NOMO-1 (cell line): ENCODE measurements around the gene CACNA1I.

Experiments
- DNase-seq, 2 experiments: peaks; one replicate each; lab custom pipeline; 2025; ENCODE audit not compliant: unreplicated experiment in 2 of 2; lab: John Stamatoyannopoulos, UW

The CACNA1I gene

DNA sequence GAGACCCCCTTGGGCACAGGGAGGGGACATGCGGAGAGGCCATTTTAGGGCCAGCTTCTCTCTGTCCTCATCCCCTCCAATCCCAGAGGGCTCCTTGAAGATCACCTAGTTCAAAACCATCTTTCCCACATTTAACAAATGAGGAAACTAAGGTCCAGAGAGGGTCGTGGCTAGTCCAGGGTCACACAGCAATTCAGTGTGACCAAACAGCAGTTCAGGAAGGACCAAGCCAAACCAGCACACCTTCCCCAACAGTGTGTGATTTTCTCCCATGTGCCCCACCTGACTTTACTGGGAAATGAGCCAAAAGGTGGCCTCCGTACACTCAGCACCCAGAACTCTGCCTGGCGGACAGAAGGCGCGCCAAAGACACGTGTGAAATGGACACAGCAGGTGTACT lies 51.3 kb downstream of the CACNA1I start:
- DNase-seq: no peak

DNA sequence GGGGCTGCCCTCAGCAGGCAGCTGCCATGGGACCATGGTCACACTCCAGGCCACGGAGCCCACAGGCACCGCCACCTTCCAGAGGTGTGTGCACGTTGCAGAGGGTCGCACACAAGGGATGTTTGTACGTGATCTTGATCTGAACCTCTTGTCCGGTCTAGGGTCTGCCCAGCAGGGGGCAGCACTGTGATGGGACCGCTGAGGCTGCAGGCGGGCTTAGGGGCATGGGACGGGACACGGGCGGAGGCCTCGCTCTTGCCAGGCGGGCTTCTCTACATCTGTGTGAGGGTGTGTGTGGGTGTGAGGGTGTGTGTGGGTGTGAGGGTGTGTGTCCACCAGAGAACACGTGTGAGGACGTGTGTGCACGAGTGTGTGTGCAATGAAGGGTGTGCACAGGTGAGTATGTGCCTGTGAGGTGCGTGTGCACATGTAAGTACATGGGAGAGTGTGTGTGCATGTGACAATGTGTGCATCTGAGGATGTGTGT lies 52.4 kb downstream of the CACNA1I start:
- DNase-seq: peak; percentile 28 to 53

DNA sequence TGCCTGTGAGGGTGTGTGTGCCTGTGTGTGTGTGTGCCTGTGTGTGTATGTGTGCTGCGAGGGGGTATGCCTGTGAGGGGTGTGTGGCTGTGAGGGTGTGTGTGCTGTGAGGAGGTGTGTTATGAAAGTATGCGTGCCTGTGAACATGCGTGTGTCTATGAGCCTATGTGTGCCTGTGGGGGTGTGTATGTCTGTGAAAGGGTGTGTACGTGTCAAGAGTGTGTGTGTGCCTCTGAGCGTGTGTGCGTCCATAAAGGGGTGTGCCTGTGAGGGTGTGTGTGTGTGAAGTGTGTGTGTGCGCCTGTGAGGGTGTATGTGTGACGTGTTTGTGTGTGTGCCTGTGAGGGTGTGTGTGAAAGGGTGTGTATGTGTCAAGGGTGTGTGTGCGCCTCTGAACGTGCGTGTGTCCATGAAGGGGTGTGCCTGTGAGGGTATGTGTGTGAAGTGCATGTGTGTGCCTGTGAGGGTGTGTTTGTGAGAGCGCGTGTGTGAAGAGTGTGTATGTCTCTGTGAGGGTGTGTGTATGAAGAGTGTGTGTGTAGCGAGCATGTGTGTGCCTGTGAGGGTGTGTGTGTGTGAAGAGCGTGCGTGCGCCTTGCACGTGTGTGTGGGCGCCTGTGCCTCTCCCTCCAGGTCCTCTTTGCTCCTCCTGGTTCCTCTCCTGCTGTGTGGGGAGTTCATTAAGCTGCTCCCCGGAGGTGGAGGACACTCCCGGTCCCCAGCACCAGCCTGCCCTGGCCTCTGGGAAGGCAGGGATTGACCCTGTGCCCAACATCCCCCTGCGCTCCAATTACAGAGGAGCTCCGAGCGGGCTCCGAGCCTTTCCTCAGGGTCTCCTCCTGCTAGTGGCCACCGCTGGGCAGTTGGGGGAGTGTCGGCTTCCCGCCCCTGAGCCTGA lies 53.3 kb downstream of the CACNA1I start:
- no peak for DNase-seq

DNA sequence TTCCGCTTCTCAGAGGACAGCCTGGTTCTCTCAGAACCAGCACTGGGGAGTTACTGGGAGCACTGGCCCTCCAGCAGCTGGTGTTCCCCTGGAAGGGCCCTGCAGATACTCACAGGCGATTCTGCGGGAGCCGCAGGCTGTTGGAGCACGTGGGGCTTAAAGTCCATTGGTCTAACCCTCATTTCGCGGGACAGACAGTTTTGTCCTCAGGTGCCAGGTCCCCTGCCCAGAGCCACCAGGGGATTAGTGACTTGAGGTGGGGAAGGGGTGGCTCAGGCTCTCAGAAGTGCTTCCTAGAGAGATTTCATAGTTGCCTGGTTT lies 53.9 kb downstream of the CACNA1I start:
- DNase-seq: no peak

DNA sequence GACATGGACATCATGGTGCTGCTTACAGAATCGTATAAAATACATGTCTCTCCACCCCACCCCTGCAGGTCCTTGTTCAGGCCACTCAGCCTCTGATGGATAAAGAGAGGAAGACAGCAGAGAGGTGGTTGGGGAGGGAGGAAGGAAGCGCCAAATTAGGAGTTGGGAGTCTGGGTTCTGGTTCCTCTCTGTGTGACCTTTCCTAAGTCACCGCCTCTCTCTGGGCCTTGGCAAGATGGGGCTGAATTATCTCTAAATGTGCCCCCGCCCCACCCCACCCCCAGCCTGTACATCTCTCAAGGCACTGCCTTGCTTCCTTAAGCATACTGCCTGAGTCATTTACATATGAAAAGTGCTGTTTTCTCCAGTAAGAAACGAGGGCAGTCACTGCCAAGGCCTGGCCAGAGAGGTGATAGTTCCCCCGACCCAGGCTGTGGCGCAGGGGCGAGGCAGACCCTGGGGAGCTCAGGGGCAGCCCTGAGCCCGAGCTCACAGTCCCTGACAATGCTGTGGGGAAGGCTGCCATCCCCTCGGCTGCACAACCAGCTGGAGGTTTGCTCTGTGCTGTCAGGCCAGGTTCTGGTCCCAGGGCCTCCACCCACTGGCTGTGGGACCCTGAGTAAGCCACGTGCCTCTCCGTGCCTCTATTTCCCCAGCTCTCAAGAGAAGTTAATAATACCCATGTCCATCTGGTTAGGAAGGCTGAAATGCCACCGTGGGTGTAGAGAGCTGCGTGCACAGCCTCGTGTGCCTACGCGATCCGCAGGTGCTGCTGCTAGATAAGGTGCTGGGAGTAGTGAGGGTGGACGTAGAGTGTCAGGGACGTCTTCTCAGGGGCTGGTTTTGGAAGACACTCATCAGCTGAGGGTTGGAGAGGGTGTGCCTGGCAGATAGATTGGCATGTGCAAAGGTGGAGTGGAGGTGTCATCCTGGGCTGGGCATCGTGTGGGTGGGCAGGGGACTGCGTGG lies 55.3 kb downstream of the CACNA1I start:
- DNase-seq: no peak

DNA sequence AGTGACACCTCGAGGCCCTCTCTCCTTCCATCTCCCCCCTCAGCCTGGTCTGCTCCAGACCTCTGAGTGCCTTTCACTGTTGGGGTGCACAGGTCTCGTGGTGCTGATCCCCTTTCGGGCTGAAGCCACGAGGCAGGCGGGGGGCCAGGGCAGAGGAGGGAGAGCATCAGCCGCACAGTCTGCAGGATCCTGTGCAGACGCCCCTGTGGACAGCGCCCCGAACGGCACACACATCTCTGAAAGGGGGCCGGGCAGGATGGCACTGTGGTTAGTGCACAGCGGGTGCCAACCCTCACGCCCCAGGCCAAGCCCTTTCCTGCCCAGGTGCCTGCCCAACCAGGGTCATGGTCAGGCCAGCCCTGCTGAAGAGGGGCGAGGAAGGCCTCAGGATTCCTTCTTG lies 56.7 kb downstream of the CACNA1I start:
- DNase-seq: no peak

DNA sequence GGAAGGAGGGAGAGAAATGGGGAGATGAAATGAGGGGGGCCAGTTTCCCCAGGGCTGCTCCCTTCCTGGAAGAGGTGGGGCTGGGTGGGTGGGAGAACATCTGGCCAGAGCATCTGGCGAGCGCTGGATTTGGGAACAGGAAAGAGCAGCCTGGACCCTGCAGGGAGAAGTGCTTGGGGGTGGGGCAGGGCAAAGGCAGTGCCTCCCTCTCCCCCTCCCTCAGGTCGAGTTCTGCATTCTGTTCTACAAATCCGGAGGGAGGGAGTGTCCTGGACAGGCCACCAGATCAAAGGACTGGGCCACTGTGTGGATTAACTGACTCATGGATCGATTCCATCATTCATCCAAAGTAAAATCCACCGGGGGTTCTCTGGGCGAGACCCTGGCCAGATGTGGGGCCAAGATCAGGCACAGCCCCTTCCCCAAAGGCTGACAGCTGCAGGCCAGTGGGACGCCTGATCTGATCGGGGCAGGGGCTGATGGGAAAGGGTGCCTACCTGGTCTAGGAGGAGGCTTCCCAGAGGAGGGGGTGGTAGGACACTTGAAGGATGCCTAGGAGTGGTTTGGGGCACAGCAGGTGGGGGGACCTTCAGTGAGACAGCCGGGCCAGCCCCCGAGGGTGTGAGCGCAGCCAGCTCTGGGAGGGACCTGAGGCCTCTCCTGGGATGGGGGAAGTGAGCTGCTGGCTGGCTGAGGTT lies 57.5 kb downstream of the CACNA1I start:
- no peak for DNase-seq

DNA sequence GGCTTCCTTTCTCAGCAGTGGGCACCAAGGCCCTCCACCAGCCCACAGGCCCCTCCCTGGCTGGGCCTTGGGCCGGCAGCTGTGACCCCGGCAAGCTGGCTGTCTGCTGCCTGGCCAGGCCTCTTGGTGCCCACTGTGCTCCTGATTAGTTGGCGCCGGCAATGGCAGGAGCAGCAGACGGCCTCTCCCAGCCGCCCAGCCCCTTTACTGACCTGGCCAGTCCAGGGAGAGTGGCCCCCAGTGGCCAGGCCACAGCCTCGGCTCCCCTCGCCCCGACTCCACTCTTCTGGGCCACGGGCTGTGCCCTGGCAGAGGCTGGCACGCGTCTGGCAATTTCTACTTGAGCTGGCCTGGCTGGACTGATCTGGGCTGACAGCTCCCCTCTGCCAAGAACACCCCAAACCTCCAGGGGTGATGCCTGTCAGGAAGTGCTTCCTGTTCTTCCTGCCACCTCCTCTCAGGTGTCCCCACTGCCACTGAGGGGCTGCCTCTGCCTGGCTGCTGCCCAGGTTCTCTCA lies 58.1 kb downstream of the CACNA1I start:
- no peak for DNase-seq

DNA sequence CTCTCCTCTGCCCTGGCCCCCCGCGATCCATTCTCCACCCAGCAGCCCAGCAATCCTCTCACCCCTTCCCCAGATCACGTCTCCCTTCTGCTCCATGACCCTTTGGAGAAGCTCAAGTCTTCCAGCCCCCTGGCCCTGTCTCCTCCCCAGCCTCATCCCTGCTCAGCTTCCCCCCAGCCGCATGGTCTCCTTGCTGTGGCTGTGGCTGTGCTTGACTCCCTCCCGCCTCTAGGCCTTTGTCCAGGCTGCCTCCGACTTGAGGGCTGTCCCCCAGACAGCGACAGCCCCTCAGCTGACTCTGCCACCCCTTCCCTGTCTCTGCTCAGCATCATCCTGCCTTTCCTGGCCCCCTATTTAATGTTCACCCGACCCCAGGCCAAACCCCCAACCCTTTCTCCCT lies 59.3 kb downstream of the CACNA1I start:
- DNase-seq: no peak

DNA sequence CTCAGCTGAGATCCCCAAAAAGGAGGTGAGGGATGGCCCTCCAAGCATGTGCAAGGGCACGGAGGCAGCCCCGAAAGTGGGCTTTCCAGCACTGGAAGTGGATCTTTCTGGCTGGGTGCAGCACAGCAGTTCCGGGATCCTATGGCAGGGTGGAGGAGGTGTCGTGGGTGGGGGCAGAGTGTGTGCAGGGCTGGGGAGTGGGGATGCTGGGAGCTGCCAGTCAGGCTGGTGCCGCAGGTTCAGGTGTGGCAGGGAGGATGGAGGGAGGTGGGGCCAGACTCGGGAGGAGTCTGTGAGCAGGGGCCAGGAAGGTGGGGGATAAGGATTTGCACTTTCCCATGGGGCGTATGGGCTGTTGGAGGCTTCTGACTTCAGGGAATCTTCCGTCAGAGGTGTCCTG lies 60.2 kb downstream of the CACNA1I start:
- no peak for DNase-seq

DNA sequence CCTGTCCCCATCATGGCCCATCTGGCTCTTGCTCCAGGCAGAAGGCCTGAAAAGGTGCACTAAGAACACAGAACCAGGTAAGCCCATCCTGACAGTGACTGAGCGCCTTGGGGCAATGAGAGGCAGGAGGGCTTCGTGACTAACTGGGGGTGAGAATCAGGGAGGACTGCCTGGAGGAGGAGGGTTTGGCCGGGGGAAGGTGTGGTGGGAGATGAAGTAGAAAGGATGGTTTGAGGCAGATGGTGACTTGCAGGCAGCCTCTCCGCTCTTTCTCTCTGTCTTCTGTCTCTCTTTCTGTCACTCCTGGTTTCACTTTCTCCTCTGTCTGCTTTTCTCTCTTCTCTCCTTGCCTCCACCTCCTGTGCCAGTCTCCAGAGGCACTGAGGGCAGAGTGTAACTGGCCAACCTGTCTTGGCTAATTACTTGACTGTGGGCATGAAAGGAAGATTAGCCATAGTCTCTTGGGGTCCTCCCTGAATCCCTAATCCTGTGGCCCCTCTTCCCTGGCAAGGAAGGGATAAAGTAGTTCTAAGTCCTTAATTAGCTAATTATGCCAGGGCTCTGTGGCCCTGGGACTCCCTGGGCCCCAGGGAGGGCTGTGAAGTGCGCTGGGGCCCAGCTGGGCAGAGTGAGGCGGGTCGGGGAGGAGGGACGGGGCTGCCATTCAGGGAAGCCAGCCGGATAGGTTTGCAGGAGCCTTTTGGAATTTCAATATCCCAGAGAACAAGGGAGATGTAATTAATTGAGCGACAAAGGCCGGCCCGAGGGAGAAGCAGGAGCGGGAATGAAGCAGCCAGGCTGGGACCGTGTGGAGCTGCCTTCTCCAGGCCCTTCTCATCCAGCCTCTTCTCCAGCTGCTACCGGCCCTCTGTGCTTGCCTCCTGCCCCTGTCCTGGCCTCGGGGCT lies 61.1 kb downstream of the CACNA1I start:
- no peak for DNase-seq

DNA sequence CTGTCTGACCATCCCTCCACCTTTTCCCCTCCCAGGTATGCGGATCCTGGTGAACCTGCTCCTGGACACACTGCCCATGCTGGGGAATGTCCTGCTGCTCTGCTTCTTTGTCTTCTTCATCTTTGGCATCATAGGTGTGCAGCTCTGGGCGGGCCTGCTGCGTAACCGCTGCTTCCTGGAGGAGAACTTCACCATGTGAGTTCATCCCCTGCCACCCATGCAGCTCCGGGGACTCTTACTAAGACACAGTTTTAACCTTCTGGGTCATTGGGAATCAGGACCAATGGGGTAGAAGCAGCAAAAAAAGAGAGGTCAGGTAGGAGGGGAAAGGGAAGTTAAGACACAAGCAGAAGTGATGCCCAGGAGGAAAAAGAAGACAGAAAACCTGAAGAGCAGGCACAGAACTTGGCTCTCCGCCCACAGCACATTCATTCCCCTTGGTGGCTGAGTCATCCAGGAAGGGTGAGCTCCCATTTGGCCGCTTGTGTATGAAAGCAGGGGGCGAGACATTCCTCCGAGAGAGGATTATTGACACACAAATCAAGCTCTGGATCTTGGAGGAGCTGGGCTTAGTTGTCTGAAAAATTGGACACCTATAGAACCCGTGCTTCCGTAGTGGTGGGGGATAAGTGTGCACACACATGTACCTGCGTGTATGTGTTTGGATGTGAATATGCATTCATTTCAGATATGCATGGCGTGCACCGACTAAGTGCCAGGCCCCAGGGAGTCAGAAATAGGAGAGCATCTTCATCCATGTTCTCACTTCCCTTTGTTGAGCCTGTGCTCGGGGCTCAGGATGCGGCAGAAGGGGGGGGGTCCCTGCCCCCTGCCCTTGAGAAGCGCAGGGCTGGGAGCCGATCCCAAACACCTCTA lies 64.2 kb downstream of the CACNA1I start:
- no peak for DNase-seq

DNA sequence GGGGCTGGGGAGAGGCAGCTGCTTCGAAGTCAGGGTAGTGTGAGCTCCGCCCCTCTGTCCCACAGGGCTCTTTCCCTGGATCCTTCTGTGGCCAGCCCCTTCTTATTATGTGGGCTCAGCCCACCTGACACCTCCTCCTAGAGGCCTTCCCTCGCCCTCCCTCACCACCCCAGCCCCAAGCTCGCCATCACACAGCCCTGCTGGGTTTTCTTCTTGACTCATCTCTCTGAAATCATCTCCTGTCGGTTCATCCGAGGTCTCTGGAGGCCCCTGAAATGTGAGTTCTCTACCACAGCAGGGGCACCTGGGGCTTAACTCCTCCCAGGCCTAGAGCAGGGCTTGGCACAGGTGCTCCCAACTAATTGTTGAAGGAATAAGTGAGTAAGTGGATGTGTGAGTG lies 65.2 kb downstream of the CACNA1I start:
- DNase-seq: no peak

DNA sequence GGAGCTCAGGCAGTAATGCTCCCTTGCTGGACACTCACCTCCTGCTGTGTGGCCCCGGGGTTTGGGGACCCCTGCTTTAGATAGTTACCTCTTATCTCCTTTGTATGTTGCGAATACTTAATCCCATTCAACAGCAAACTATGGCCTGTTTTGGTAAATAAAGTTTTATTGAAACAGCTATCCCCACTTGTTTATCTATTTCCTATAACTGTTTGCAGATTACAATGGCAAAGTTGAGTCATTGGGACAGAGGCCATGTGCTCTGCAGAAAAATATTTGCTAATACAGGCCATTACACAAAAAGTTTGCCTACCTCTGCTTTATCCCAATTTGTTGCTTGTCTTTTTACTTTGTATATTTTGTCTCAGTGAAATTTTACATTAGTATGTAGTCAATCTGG lies 68.4 kb downstream of the CACNA1I start:
- no peak for DNase-seq

DNA sequence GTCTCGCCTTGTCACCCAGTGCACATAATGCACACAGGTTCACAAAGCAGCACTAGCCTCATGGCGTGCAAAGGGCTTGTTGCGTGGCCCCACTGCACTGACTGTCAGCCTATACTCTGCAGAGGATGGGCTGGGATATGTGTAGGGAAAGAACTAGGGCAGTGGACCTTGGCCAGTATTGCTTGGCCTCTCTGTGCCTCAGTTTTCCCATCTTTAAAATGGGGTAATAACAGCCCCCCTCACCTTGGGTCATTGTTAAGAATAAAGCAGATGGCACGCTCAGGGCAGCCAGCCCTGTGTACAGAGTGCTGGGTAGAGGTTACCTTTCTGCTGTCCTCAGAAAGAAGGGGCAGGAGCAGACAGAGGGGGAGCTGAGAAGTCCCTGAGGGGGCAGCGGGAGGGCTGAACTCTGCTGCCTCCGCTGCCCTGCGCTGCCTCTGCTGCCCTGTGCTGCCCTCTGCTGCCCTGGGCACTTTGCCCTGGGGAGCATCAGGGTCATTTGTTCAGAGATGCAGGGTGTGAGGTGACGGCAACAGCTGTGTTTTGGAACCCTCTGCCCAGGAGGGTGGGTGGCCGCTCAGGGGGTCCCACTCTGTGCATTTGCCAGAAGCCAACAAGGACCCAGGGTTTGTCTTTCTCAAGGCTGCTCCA lies 71.2 kb downstream of the CACNA1I start:
- no peak for DNase-seq

DNA sequence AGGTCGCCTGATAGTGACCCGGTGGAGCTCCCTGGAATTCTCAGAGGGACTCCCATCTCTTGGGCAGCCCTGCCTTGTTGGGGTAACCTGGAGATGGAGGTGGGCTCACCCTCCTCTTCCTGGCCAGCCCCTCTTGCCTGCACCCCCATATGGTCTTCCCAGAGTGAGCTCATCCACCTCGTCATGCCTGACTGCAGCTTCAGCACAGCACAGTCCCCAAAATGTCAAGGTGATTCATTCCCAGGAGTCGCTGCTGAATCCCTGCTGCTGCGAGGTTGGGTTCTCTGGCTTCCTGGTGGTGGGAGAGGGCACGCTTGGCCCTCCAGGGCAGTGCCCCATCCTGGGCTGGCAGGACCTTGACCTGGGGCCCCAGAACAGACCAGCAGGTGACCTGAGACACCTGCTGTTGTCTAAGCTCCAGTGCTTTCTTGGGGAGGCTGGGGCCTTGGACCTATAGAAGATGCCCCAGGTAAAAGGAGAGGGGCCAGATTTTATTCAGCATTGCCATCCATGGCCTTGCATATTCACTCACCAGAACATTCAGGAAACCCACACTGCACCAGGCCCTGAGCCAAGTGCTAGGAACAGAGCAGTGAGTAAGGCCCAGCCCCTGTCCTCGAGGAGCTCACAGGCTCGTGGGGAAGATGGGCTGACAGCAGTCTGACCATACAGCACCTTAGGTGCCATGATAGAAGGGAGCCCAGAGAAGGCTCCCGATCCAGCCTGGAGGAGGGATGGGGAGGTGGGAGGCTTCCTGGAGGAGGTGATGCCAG lies 72.9 kb downstream of the CACNA1I start:
- DNase-seq: no peak

DNA sequence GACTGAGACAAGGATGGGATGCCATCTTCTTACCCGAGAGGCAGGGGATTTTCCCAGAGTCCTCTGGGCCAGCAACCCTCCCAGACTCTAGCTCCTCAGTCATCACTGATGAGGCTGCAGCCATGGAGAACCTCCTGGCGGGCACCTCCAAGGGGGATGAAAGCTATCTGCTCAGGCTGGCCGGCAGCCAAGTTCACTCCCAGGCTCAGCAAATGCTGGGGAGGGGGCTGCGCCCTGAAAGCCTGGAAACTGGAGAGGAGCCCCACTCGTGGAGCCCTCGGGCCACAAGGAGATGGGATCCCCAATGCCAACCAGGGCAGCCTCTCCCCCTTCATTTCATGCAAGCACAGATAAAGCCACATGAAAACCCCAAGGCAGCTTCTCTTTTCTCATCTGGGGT lies 75.0 kb downstream of the CACNA1I start:
- no peak for DNase-seq
